Subcutaneous preadipocyte (primary cell): ENCODE measurements around the gene PALM2AKAP2. TPM values are rescaled to one million over a fixed set of nuclear protein-coding genes. Genes with fewer than 3 reads are reported as not detected.

Source experiments
- total RNA-seq: library from RNA; depleted of rRNA; stranded (reverse); fragments of >200 nt; gene quantifications from 2 replicates; pipeline ENCODE4 v1.2.3, GENCODE V29; 2012

Gene PALM2AKAP2
- total RNA-seq, result 11.4 and 13.3 TPM in 2 replicates

DNA sequence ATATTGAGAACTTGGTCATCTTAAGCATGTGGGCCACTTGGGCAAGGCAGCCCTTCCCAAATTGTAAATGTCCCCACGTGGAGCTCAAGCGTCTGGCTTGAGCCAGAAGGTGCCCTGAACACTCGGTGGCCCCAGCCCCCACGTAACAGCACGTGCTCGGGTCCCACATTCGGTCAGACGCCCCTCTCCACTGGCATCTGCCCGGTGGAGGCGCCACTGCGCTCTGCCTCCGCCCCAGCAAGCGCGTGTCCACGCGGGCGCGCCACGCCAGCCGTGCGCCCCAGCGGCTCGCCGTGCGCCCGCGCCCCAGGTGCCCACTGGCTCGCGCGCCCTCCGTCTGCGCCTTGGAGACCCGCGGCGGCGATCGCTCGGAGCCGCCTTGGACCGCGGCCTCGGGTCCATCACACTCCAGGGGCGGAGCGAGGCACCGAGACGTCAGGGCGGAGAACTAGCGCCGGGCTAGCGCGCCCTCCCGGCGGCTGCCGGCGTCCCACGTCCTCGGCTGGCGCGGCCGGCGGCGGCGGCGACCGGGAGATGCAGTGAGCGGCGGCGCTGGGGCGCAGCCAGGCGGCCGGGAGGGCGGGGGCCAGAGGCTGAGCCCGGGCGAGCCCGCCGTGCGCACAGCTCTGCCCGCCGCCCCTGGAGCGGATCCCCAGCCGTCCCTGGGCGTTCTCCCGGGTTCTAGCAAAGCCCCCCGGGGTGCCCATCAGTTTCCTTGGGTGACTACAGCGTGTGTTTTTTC, at the start of gene PALM2AKAP2:
Gene PALM2AKAP2, plus strand, starts transcription at position 488 of the 742 bp plus-strand sequence. CDS start 291 bp downstream, outside the sequence.

